ENCODE data around the gene RNF114.
"Not testable (repeated sequence)": the region's sequence is repeated elsewhere in the genome, so short reads cannot be mapped to it uniquely, and the experiment has no call there.

RNF114 gene, protein sequence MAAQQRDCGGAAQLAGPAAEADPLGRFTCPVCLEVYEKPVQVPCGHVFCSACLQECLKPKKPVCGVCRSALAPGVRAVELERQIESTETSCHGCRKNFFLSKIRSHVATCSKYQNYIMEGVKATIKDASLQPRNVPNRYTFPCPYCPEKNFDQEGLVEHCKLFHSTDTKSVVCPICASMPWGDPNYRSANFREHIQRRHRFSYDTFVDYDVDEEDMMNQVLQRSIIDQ

DNA sequence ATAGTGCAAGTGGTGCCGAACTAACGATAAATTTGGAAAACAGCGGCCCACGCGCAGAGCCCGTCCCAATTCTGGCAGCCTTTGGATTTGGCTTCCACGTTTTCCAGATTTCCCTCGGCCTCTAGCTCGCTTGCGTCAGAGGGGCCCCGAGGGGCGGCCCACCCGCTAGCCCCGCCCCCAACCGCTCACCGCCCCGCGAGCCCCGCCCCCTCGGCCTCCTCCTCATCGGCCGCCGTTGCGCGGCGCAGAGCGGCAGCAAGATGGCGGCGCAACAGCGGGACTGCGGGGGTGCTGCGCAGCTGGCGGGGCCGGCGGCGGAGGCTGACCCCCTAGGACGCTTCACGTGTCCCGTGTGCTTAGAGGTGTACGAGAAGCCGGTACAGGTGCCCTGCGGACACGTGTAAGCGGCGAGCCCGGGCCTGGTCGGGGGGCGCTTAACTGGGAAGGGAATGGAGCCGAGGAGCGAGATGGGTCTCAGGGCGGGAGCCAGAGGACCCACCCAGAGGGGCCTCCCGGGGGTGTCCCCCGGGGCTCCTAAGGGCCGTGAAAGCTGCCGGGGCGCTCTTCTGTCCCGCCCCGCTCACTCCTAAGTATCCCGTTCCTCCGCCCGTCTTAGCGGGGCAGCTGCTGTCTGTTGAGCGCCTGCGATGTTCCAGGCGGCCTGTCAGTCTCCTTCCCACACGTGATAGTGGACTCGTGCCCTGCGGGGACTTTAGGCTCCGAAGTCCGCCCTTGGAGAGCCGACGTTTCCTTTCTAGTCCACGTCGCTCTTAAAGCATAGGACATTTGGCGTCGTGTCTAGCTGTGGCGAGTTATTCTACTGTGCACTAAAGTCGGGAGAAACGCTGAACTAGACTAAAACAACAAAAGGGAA, at the start of gene RNF114:
RNF114 (plus strand) TSS at position 245 of the 874 bp plus-strand sequence; CDS start at position 261, 16 bp downstream.
- peak; percentile 74 to 90 (median 86) for DNase-seq (ENCODE audit: low read depth in 4 of 4, low spot score in 1 of 4)

DNA sequence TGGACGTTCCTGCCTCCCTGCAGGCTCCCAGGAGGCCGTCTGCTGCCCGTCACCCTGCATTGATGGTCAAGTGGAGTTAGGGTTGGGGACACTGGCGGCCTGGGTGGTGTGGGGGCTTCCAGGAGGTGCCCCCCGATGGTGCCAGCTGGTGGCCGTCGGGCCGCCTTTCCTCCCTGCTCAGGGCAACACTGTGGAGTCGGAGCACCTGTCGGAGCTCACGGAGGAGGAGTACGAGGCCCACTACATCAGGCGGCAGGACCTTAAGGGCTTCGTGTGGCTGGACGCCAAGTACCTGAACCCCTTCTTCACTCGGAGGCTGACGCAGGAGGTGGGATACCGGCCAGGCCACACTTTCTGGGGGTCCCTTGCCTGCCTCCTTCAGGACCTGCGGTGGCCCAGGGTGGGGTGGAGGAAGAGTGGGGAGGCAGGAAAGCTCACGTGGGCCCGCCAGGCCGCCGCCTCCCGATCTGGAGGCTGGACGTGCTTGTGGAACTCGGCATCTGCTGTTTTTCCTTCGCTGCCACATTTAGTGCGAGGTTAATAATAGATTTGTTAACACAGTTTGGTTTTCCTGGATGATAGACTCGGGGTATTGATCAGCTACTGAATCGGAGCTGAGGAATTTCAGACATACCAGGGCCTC, 49.5 kb upstream of the RNF114 start:
- no peak for DNase-seq (ENCODE audit: low read depth in 4 of 4, low spot score in 1 of 4)

DNA sequence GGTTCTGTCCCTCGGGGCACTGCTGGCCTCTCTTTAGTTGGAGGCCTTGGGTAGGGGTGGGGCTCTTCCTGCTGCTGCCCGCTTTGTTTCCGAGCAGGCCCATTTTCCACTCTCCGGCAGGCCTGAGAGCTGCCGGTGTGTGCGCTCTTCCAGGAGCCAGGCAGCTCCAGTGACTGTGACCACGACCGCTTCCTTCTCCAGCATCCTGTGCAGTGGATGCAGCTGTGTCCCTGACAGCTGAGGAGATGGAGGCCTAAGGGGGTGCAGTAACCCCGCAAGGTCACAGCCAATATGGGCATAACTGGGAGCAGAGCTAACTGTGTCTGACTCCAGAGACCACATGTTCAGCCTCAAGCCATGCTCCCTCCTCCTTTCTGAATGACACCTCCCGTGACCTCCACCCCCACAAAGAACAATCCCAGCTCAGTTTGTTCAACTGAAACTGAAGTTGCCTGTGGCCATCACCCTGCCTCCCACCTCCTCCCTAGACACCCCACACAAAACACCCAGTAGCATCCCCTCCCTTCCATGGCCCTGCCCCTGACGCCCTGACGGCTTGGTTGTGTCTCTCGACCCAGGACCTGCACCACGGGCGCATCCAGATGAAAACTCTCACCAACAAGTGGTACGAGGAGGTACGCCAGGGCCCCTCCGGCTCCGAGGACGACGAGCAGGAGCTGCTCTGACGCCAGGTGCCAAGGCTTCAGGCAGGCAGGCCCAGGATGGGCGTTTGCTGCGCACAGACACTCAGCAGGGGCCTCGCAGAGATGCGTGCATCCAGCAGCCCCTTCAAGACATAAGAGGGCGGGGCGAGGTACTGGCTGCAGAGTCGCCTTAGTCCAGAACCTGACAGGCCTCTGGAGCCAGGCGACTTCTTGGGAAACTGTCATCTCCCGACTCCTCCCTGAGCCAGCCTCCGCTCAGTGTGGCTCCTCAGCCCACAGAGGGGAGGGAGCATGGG, 48.7 kb upstream of the RNF114 start:
- DNase-seq (ENCODE audit: low read depth in 4 of 4, low spot score in 1 of 4), result no peak

DNA sequence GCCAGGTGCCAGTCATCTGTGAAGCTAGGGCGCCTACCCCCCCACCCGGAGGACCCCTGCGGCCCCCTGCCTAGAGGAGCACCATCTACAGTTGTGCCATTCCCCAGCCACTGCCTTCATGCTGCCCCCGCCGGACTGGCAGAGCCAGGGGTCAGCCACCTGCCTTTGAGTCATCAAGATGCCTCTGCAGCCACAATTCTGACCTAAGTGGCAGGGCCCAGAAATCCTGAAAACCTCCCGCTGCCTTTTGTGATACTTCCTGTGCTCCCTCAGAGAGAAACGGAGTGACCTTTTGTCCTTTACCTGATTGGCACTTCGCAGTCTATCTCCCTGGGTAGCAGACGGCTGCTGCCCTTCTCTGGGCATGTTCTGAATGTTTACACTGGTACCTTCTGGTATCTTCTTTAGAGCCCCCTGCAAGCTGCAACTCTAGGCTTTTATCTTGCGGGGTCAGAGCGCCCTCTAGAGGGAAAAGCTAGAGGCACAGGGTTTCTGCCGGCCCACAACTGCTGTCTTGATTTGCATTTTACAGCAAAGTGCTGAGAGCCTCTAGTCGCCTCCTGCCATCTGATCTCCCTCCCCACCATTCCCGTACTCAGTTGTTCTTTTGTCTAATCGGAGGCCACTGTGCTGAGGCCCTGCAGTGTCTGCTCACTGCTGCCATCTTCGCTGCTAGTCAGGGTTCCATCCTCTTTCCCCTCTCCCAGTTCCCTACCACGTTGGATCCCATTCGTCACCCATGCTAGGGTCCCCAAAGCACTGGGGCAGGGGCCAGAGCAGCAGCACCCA, 47.8 kb upstream of the RNF114 start:
- peak in 3 of 4 experiments; percentile 30 to 46 (median 41) for DNase-seq (ENCODE audit: low read depth in 4 of 4, low spot score in 1 of 4)

DNA sequence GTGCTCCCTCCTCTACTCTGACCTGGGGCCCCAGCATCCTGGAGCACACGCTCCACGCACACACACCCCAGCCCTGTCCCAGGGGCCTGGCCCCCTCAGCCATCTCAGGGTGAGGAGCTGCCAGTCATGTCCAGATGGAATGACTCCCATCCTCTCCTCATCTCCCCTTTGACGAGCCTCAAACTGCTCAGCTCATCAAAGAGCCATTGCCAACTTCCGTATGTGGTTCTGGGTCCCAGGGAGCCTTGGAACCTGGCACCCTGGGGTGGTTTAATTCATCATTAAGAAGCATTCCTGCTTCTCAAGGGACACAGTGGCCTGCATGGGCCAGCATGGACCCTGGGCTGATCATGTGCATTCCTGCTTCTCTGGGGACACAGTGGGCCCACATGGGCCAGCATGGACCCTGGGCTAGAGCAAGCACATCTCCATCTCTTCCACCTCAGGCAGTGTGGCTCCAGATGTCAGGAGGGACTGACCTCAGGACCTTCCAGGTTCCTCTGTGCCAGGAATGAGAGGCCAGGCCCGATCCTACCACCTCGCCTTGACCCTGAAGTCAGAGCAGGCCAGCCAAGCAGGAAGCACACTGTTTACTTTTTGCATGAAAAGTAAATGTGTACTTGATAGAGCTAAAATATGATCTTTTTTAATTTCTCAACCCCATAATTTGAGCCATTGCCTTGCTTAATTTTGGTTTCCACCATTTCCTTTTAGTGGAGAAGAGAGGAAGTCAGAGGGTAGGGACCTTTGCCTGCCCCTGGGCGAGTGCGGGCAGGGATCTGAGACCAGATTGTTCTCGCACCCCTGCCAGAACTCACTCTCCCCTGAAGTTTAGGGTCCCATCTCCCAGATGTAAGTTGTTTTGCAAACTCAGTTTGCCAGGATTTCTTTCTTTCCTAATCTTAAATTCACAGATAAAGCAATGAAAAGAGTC, 46.9 kb upstream of the RNF114 start:
- no peak for DNase-seq (ENCODE audit: low read depth in 4 of 4, low spot score in 1 of 4)

DNA sequence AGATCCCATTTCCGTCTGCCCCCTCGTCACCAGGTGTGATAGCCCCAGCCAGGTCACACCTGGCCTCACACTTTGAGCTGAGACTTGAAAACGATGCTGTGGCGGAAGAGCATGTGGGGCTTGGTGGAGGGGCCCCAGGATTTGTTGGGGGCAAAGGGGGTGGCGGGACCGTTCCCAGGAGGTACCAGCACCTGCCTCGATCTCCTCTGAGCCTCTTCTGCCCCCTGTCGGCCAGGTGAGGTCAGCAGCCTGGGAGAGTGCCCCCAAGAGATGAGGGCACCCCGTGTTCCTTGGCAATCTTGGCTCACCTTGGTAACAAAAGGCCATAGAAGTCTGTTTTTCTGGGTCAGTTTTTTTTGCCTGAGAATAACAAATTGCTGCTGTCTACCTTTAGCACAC, 46.3 kb upstream of the RNF114 start:
- DNase-seq (ENCODE audit: low read depth in 4 of 4, low spot score in 1 of 4), result no peak

DNA sequence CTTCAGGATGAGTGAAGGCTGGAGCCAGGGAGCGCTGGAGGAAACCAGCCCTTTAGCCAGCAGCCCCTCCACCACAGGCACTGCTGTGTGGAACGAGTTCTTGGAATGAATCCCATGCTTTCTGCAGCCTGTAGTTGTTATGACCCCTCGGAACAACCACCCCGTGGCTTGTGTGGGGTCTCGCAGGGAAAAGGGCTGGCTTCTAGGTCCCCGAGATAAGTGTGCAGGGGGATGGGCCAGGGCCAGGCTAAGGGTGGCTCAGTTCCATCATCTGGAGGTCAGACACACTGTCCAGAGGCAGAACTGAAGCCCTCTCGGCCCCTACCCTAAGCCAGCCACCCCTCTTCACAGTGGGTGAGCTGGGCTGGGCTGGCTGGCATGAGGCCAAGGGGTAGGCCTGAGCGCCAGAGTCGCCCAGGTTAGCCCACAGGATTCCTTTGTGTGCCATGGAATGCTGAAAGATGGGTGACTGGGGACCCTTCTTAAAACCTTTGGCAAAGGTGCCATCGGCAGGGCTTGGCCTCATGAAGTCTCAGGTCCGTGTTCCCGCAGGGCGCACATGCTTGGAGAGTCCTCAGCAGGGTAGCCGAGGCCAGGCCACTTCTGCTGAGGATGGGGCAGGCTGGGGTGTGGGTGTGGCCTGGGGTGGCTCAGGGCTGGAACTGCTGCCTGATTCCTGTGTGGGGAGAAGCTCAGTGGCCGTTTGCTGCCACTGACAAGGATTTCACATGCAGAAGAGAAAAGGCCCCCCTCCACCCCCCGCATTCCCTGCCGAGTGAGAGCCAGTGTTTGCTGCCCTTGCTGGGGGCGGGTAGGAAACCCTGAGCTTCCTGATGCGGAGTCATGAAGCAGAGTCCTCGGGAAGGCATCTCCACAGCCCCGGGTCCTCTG, 45.5 kb upstream of the RNF114 start:
- DNase-seq (ENCODE audit: low read depth in 4 of 4, low spot score in 1 of 4), result no peak

DNA sequence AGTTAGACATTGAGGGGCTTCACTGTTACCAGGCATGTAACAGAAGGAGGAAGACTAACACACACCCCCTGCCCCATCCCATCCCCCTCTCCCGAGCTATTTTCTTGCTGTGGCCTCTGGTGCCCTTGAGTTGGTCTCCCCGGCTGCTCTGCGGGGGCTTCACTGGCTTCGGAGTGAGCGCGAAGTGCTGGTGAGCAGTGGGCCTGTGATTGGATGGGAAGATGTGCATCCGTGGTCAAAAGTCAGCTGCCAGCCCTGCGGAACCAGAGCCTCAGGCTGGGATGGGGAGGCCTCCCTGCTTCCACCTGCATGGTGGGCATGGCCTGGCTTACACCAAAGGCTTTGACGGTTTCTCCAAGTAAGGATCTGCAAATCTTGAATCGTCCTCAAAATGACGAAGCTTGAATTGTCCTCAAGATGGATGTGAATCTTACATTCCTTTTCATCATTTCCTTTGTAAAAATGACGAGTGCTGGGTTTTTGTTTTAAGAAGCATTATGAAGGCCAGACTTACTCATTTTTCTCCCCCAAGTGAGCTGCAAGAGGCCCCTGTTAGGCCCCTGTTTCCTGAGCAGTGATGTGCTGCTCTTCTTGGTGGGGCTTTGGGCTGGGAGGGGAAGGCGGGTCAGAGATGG, 44.6 kb upstream of the RNF114 start:
- no peak for DNase-seq (ENCODE audit: low read depth in 4 of 4, low spot score in 1 of 4)

DNA sequence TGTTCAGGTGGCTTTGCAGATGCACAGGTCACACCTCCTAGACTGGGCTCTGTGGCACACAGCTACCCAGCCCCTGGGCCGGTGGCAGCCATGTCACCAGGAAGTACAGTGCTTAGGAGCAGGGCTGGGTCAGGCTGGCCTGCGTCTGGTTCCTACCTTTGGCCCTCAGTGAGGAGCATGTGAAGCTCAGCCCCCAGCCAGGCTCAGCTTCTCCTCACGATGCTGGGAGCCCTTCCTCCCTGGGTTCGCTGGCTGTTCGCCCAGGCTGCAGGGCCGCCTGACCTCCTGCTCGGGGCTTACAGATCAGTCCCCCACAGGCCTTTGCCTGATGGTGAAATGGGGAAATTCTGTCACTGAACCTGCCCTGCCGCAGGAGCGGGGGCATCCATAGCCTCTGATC, 43.9 kb upstream of the RNF114 start:
- DNase-seq (ENCODE audit: low read depth in 4 of 4, low spot score in 1 of 4), result no peak

DNA sequence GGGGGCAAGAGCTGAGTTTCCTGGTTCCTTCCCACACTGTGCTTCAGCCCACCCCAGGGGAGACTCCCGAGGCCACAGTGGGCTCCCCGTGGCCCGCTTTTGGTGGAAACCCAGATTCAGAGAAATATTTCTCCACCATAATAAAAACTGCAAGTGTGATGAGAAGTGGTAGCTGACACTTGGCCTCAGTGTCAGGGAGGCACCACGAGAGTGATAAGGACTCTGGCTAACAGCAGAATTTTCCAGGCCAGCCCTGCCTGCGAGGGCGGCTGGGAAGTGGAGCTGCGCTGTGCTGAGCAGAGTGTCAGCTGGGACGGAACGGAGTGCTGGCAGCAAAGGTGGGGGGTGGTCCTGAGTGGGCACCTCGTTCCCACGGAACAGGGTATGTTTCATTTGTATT, 43.4 kb upstream of the RNF114 start:
- no peak for DNase-seq (ENCODE audit: low read depth in 4 of 4, low spot score in 1 of 4)

DNA sequence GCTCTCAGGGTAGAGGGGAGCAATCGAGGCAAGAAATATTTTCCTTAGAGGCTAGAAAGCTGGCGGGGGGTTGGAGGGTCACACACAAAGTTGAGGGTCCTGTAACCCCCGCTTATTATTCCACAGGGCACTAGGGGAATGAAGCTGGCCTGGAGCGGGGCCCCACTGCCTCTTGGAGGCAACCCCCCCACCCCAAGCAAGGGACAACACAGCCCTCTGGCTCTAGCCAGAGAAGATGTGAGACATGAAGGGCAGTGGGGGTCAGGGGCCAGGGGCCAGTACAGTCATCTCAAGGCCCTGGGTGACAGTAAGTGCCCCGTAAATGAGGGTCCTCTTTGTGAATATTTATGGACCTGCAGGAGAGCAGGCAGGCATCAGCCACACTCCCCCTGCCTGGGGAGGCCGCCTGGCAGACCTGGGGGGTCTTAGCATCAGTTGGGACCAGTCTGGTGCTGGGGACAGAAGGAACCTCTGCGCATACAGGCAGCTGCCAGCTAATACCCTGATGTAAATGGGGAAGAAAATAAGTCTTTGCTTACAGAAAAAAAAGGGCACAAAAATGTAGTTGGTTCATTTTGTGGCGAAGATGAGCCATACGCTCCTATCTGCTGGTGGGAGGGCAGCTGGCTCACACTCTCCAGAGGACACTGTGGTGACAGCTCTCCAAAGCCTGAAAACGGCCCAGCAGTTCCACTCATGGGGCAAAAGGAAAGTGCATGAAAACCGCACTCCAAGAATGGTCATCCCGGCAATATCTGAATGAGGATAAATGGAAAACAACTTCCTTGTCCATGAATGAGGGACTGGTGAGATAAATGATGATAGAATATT, 42.7 kb upstream of the RNF114 start:
- peak in 1 of 4 experiments; percentile 37 for DNase-seq (ENCODE audit: low read depth in 4 of 4, low spot score in 1 of 4)

DNA sequence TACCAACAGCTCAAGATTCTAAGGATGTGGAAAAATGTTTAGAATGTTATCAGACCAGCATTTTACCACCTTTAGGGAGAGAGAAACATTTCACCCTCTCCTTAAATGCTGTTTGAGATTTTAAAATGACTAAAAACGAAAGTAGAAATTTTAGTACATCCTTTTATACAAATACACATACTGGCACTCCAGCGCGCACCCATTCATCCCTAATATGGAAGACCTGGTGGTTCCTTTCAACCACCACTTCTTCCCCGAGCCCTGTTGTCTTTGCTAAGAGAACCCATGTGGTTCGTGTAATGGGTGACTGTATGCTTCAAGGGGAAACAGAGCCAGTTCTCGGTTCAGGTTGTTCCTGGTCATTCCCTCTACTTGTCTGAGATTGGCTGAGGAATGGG, 42.1 kb upstream of the RNF114 start:
- peak in 1 of 4 experiments; percentile 21 for DNase-seq (ENCODE audit: low read depth in 4 of 4, low spot score in 1 of 4)

DNA sequence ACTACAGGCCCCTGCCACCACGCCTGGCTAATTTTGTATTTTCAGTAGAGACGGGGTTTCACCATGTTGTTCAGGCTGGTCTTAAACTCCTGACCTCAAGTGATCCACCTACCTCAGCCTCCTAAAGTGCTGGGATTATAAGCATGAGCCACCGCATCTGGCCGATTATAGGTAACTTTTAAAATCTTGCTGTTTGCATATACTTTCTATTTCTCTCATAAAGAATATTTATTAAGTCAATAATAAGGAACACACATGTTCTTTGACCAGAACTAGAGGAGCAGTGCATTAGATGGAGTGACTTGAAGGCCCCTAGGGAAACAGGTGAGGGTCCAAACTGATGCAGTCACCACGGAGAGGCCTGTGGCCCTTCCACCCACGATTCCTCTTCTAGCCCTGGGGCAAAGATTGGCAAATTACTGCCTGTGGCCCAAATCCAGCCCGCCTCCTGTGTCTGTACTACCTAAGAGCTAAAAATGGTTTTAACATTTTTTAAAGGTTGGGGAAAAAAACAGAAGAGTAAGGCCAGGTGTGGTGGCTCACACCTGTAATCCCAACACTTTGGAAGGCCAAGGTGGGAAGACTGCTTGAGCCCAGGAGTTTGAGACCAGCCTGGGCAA, 40.6 kb upstream of the RNF114 start:
- DNase-seq (ENCODE audit: low read depth in 4 of 4, low spot score in 1 of 4), result not testable (repeated sequence)

DNA sequence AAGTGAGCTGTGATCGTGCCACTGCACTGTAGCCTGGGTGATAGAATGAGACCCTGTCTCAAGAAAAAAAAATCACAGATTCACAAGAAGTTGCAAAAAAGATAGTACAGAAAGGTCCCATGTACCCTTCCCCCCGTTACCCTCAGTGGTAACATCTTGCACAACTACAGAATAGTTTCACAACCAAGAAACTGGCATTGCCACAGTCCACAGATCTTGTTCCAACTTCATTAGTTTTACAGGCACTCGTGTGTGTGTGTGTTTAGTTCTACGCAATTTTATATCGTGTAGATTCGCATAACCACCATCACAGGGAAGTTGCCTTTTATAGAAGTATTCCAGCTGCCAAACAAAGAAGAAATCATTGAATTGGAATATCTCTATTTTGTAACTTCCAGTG, 40.0 kb upstream of the RNF114 start:
- DNase-seq (ENCODE audit: low read depth in 4 of 4, low spot score in 1 of 4), result no peak

DNA sequence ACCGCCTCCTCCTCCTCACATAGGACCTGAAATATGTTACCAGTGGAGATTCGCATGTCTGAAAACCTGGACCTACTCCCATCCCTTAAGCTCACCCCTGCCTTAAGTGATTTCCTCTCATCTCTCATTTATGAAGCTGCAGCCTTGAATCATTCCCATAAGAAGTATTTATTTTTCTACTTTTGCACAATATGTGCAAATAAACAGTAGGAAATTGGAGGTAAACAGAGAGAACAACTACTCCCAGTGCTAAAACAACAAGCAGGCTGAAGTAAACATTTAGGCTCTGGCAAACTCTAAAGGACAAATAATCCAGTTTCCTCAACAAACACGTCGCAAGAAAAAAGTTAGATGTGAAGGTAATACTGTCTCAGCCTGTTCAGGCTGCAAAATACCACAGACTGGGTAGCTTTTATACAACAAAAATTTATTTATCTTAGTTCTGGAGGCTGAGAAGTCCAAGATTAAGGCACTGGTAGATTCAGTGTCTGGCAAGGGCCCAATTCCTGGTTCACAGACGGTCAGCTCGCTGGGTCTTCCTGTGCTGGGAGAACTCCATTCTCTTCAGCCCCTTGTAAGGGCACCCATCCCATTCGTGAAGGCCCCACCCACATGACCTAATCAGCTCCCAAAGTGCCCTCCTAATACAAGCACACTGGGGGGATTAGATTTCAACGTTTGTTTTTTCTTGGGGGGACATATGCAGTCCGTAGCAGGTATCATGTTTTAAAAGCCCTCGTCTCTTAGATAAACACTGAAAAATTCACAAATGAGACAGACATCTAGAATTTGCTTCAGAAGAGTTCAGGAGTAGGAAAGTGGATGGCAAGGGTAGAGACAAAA, 36.4 kb upstream of the RNF114 start:
- no peak for DNase-seq (ENCODE audit: low read depth in 4 of 4, low spot score in 1 of 4)
